Activated CD4-positive, alpha-beta T cell treated with anti-CD3 and anti-CD28 coated beads, Interleukin-2, amount 10 ng/mL, durations not matched to agents 7 days and 5 days (primary cell): ENCODE measurements around the gene BEST4. TPM values are rescaled to one million over a fixed set of nuclear protein-coding genes. Genes with fewer than 3 reads are reported as not detected.

Experiments used
- CTCF ChIA-PET: fragments of 350-600 bp; sonication (Branson Sonifier 250); formaldehyde crosslinking; loops from one replicate; lab custom pipeline; 2021; ENCODE audit warnings: antibody characterized with exemption; lab: Charles Lee
- POLR2A ChIA-PET: fragments of 350-600 bp; sonication (Branson Sonifier 250); formaldehyde crosslinking; loops from one replicate; lab custom pipeline; 2021; ENCODE audit warnings: antibody characterized with exemption; lab: Charles Lee
- DNase-seq: peaks from one replicate; pipeline ENCODE4 v3.0.0-alpha.2; 2020
- H3K27ac Mint-ChIP-seq: one replicate; pipeline ENCODE4 v1.8.0; 2021; ENCODE audit warnings: mild to moderate bottlenecking, moderate library complexity, mixed read lengths
- H3K27me3 Mint-ChIP-seq: one replicate; pipeline ENCODE4 v1.8.0; 2021; ENCODE audit warnings: mixed read lengths
- H3K36me3 Mint-ChIP-seq: one replicate; pipeline ENCODE4 v1.8.0; 2021; ENCODE audit warnings: low read depth, mixed read lengths
- H3K4me1 Mint-ChIP-seq: one replicate; pipeline ENCODE4 v1.8.0; 2021; ENCODE audit warnings: mixed read lengths
- H3K4me3 Mint-ChIP-seq: one replicate; pipeline ENCODE4 v1.8.0; 2021; ENCODE audit warnings: mild to moderate bottlenecking, moderate library complexity, mixed read lengths
- H3K9me3 Mint-ChIP-seq: one replicate; pipeline ENCODE4 v1.8.0; 2021; ENCODE audit warnings: mixed read lengths
- total RNA-seq, 2 experiments: library from RNA; stranded (reverse); gene quantifications; one replicate each; pipeline ENCODE4 v1.2.3, GENCODE V29; 2021

BEST4 gene
- under 1 TPM; 0.42 to 0.55 TPM for total RNA-seq

- peak within 1 kb of the TSS; percentile 19 for H3K27ac Mint-ChIP-seq
- H3K4me3 Mint-ChIP-seq: no peak within 1 kb of the TSS
- no peaks in the 10 kb centered on the region for H3K27me3 Mint-ChIP-seq
- POLR2A ChIA-PET: interaction anchor here (0.8 to 1.4 kb wide), 2 partner anchors 12 to 58 kb away, joined by 3 read pairs; partner anchors contain the start of gene PLK3
- H3K4me1 Mint-ChIP-seq: peaks cover 28% of the 10 kb centered on the region
- no peaks in the 10 kb centered on the region for H3K9me3 Mint-ChIP-seq
- no peak for DNase-seq
- no peaks in the 10 kb centered on the region for H3K36me3 Mint-ChIP-seq
- CTCF ChIA-PET: interaction anchor here (0.9 to 2.7 kb wide), 5 partner anchors 11 to 67 kb away, joined by 4 to 18 read pairs (median 6); partner anchors contain the start of genes BTBD19, PLK3, RNU5D-1 and RPS8
Measured at GRCh38 chr1:44788120-44788860, at the start of gene BEST4. Gene BEST4, minus strand, starts transcription at chr1:44788170. Its CDS starts 465 bp downstream, at chr1:44787705.

GRCh38 chr1:44835738-44836675, 48.0 kb upstream of the BEST4 start:
- Mint-ChIP-seq H3K27ac (peak overlapping the region; percentile 65), H3K36me3 (no peaks in the 10 kb centered on the region), H3K4me1 (peaks cover 12% of the 10 kb centered on the region), H3K27me3 (peaks cover under 1% of the 10 kb centered on the region), H3K9me3 (no peaks in the 10 kb centered on the region), H3K4me3 (no peak overlapping the region)
- ChIA-PET CTCF (interaction anchor here (0.9 to 1.0 kb wide), 3 partner anchors 51 to 504 kb away, joined by 3 to 4 read pairs (median 3); partner anchors contain the start of genes MUTYH and TOE1), POLR2A (no interaction called here)
- DNase-seq: peak; percentile 91

- Mint-ChIP-seq H3K27me3 (no peaks in the 10 kb centered on the region), H3K36me3 (no peaks in the 10 kb centered on the region), H3K9me3 (no peaks in the 10 kb centered on the region), H3K4me3 (no peak overlapping the region), H3K4me1 (peaks cover 12% of the 10 kb centered on the region), H3K27ac (no peak overlapping the region)
- CTCF ChIA-PET: no interaction called here
- POLR2A ChIA-PET: no interaction called here
- DNase-seq: no peak
Measured at GRCh38 chr1:44834328-44834727, 46.4 kb upstream of the BEST4 start.

- Mint-ChIP-seq H3K36me3 (no peaks in the 10 kb centered on the region), H3K4me3 (no peak overlapping the region), H3K27ac (peak overlapping the region; percentile 10), H3K27me3 (no peaks in the 10 kb centered on the region), H3K9me3 (no peaks in the 10 kb centered on the region), H3K4me1 (peaks cover 12% of the 10 kb centered on the region)
- POLR2A ChIA-PET: no interaction called here
- DNase-seq: no peak
- CTCF ChIA-PET: interaction anchor here (0.6 to 1.7 kb wide), 3 partner anchors 9 to 471 kb away, joined by 3 to 6 read pairs (median 3); no protein-coding TSS in a partner anchor
Measured at GRCh38 chr1:44832056-44832705, 44.2 kb upstream of the BEST4 start.

GRCh38 chr1:44831516-44831915, 43.5 kb upstream of the BEST4 start:
- DNase-seq: no peak
- Mint-ChIP-seq H3K4me1 (peaks cover 12% of the 10 kb centered on the region), H3K27ac (peak overlapping the region; percentile 33), H3K9me3 (no peaks in the 10 kb centered on the region), H3K4me3 (no peak overlapping the region), H3K36me3 (no peaks in the 10 kb centered on the region), H3K27me3 (no peaks in the 10 kb centered on the region)
- CTCF ChIA-PET: interaction anchor here (1.3 to 1.7 kb wide), 2 partner anchors 8 to 12 kb away, joined by 3 to 6 read pairs; no protein-coding TSS in a partner anchor
- POLR2A ChIA-PET: no interaction called here

GRCh38 chr1:44830900-44831304, 42.9 kb upstream of the BEST4 start:
- no peak for DNase-seq
- Mint-ChIP-seq H3K27ac (no peak overlapping the region), H3K9me3 (no peaks in the 10 kb centered on the region), H3K4me1 (peaks cover 13% of the 10 kb centered on the region), H3K27me3 (no peaks in the 10 kb centered on the region), H3K4me3 (no peak overlapping the region), H3K36me3 (no peaks in the 10 kb centered on the region)
- CTCF ChIA-PET: interaction anchor here (1.0 to 4.2 kb wide), 3 partner anchors 11 to 109 kb away, joined by 3 to 24 read pairs (median 3); no protein-coding TSS in a partner anchor
- POLR2A ChIA-PET: interaction anchor here (0.6 to 1.5 kb wide), 2 partner anchors 12 to 181 kb away, joined by 3 to 8 read pairs; no protein-coding TSS in a partner anchor

- POLR2A ChIA-PET: interaction anchor here (1.5 kb wide), 1 partner anchor 10 kb away, joined by 8 read pairs; no protein-coding TSS in a partner anchor
- Mint-ChIP-seq H3K4me3 (no peak overlapping the region), H3K27me3 (no peaks in the 10 kb centered on the region), H3K4me1 (peaks cover 7% of the 10 kb centered on the region), H3K27ac (no peak overlapping the region), H3K9me3 (no peaks in the 10 kb centered on the region), H3K36me3 (no peaks in the 10 kb centered on the region)
- no peak for DNase-seq
- CTCF ChIA-PET: interaction anchor here (0.8 to 4.2 kb wide), 8 partner anchors 10 to 469 kb away, joined by 3 to 24 read pairs (median 4); partner anchors contain the start of gene PLK3
Measured at GRCh38 chr1:44829506-44830384, 41.8 kb upstream of the BEST4 start.

- Mint-ChIP-seq H3K4me1 (peaks cover 6% of the 10 kb centered on the region), H3K36me3 (no peaks in the 10 kb centered on the region), H3K4me3 (no peak overlapping the region), H3K9me3 (no peaks in the 10 kb centered on the region), H3K27ac (no peak overlapping the region), H3K27me3 (peaks cover 2% of the 10 kb centered on the region)
- POLR2A ChIA-PET: no interaction called here
- CTCF ChIA-PET: interaction anchor here (0.8 to 4.2 kb wide), 6 partner anchors 9 to 470 kb away, joined by 3 to 24 read pairs (median 4); partner anchors contain the start of gene PLK3
- no peak for DNase-seq
Measured at GRCh38 chr1:44828841-44829440, 41.0 kb upstream of the BEST4 start.

GRCh38 chr1:44828003-44828651, 40.2 kb upstream of the BEST4 start:
- Mint-ChIP-seq H3K9me3 (no peaks in the 10 kb centered on the region), H3K36me3 (no peaks in the 10 kb centered on the region), H3K27me3 (peaks cover 2% of the 10 kb centered on the region), H3K4me1 (peaks cover 6% of the 10 kb centered on the region), H3K4me3 (no peak overlapping the region), H3K27ac (no peak overlapping the region)
- no peak for DNase-seq
- ChIA-PET CTCF (interaction anchor here (1.2 to 4.2 kb wide), 3 partner anchors 8 to 40 kb away, joined by 4 to 24 read pairs (median 6); no protein-coding TSS in a partner anchor), POLR2A (no interaction called here)

GRCh38 chr1:44827197-44828002, 39.4 kb upstream of the BEST4 start:
- ChIA-PET CTCF (interaction anchor here (1.2 to 4.2 kb wide), 3 partner anchors 8 to 40 kb away, joined by 4 to 24 read pairs (median 6); no protein-coding TSS in a partner anchor), POLR2A (no interaction called here)
- Mint-ChIP-seq H3K36me3 (no peaks in the 10 kb centered on the region), H3K4me3 (no peak overlapping the region), H3K27me3 (peaks cover 2% of the 10 kb centered on the region), H3K27ac (no peak overlapping the region), H3K9me3 (no peaks in the 10 kb centered on the region), H3K4me1 (peaks cover 8% of the 10 kb centered on the region)
- no peak for DNase-seq
